Effector memory CD8-positive, alpha-beta T cell (primary cell): Measurements from ENCODE around the gene ZNFX1.
"Not testable (repeated sequence)": the region's sequence is repeated elsewhere in the genome, so short reads cannot be mapped to it uniquely, and the experiment has no call there.

Experiments used
- ATAC-seq: fragments of 150-1000 bp; cut with Tn5 transposase; replicated peaks from 2 replicates; pipeline ENCODE4 v1.10.0; 2021; ENCODE audit warnings: mild to moderate bottlenecking, moderate library complexity
- DNase-seq, 3 experiments: peaks; one replicate each; pipeline ENCODE4 v3.0.0; 2021
- H3K27ac Mint-ChIP-seq, 2 donors: one replicate each; pipeline ENCODE4 v1.8.0; 2022; ENCODE audit warnings: mild to moderate bottlenecking in 2 of 2, mixed read lengths in 2 of 2, moderate library complexity in 2 of 2
- H3K27me3 Mint-ChIP-seq, 2 donors: one replicate each; pipeline ENCODE4 v1.8.0; 2022; ENCODE audit warnings: mixed read lengths in 2 of 2
- H3K36me3 Mint-ChIP-seq: one replicate; pipeline ENCODE4 v1.8.0; 2022; ENCODE audit warnings: mild to moderate bottlenecking, moderate library complexity, mixed read lengths; ENCODE audit not compliant: insufficient read depth
- H3K4me1 Mint-ChIP-seq, 2 donors: one replicate each; pipeline ENCODE4 v1.8.0; 2022; ENCODE audit warnings: low read depth in 2 of 2, mixed read lengths in 2 of 2
- H3K4me3 Mint-ChIP-seq, 2 donors: one replicate each; pipeline ENCODE4 v1.8.0; 2022; ENCODE audit warnings: mild to moderate bottlenecking in 2 of 2, mixed read lengths in 2 of 2, moderate library complexity in 2 of 2
- H3K9me3 Mint-ChIP-seq, 2 donors: one replicate each; pipeline ENCODE4 v1.8.0; 2022; ENCODE audit warnings: mixed read lengths in 2 of 2

ZNFX1 gene

GRCh38 chr20:49310705-49311104 is 32.8 kb upstream of the ZNFX1 start:
- ATAC-seq (no peak), DNase-seq (no peak)
- Mint-ChIP-seq H3K4me3 (no peak overlapping the region), H3K36me3 (no peaks in the 10 kb centered on the region), H3K27ac (no peak overlapping the region), H3K4me1 (no peaks in the 10 kb centered on the region), H3K9me3 (no peaks in the 10 kb centered on the region), H3K27me3 (peaks cover 6 to 20% of the 10 kb centered on the region in 2 donors)

- Mint-ChIP-seq H3K36me3 (no peaks in the 10 kb centered on the region), H3K4me3 (no peak overlapping the region), H3K27me3 (peaks cover 6 to 20% of the 10 kb centered on the region in 2 donors), H3K4me1 (peaks cover 0 to 3% of the 10 kb centered on the region in 2 donors), H3K27ac (no peak overlapping the region), H3K9me3 (no peaks in the 10 kb centered on the region)
- DNase-seq (no peak), ATAC-seq (no peak)
Observed at GRCh38 chr20:49308875-49309274, 31.0 kb upstream of the ZNFX1 start.

DNA sequence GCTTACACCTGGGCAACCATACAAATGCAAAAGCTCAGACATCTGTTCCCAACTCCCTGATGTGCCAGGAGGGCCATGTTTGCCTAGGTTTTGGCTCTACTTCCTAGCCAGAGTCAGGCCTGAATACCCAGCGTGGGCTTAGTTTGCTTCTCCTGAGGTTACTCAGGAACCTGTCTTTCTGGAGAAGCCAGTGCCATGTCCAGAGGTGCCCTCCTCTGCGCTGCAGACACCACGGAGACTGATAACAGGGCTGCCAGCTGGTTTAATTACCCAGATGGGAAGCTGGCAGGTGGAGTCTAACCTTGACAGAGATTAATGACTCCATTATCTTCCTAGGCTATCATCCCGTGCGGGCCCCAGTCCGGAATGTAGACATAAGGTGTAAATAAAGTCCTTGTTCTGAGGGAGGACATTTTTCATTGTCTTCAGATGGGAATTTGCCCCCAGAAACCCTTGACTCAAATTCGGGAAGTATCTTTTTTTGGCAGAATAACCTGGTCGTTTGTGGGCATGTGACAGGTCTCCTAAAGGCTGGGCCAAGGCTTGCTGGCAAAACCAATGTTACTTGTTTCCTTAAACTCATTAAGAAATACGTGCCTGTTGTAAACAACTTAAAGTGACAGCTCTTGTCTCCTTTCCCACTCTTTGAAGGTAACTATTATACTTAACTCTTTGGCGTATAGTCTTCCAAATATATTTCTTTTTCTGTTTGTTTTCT is 29.2 kb upstream of the ZNFX1 start:
- Mint-ChIP-seq H3K4me1 (peaks cover 0 to 6% of the 10 kb centered on the region in 2 donors), H3K9me3 (no peaks in the 10 kb centered on the region), H3K27ac (no peak overlapping the region), H3K4me3 (no peak overlapping the region), H3K36me3 (no peaks in the 10 kb centered on the region), H3K27me3 (peaks cover 6 to 20% of the 10 kb centered on the region in 2 donors)
- ATAC-seq (no peak), DNase-seq (no peak)

- no peak overlapping the region for H3K4me3 Mint-ChIP-seq
- no peaks in the 10 kb centered on the region for H3K9me3 Mint-ChIP-seq
- H3K36me3 Mint-ChIP-seq = no peaks in the 10 kb centered on the region
- no peak for DNase-seq
- peaks cover 5 to 9% of the 10 kb centered on the region in 2 donors for H3K4me1 Mint-ChIP-seq
- ATAC-seq = no peak
- no peaks in the 10 kb centered on the region for H3K27me3 Mint-ChIP-seq
- H3K27ac Mint-ChIP-seq = no peak overlapping the region
Observed at GRCh38 chr20:49303065-49303552, 25.3 kb upstream of the ZNFX1 start.

DNA sequence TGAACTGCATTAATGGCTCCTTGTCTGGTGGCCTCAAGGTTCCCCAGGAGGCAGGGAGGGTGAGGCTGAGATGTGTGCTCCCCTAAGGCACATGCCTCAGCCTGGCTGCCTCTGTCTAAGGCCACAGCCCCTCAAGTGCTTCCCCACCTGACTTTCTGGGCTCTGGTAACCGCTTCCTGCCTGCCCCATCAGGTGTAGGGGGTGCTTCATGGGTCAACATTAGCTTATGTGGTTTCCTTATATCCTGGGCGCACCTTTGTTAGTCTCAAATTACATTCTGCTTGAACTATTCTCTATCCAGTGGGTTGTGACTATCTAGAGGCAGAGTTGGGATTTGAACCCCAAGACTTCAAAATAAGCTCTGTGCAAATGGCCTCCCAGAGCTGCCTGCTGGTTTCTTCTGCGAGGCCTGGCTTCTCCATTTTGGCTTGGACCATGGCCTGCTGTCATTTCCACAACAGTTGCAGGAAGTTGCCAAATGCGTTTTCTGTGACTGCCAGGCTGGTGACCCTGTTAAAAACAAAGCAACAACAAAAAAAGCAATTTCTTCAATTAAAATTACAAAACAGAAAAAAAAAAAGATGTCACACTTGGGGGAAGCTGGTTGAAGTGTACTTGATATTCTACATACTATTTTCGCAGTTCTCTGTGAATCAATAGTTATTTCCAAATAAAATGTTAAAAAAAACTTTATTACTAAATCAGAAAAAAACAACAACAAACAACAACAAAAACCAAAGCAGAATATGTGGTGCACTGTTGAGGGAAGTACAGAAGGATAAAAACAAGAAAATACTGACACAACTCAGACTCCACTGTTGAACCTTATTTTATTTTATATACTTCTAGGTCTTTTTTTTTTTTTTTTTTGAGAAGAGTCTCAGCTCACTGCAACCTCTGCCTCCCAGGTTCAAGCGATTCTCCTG is 20.0 kb upstream of the ZNFX1 start:
- Mint-ChIP-seq H3K27me3 (no peaks in the 10 kb centered on the region), H3K36me3 (no peaks in the 10 kb centered on the region), H3K9me3 (peaks cover 0 to 2% of the 10 kb centered on the region in 2 donors), H3K4me3 (peak overlapping the region; percentile 44 to 54), H3K27ac (peak overlapping the region; percentile 90 to 95), H3K4me1 (peaks cover 10 to 13% of the 10 kb centered on the region in 2 donors)
- ATAC-seq (peak; percentile 95), DNase-seq (no peak)

DNA sequence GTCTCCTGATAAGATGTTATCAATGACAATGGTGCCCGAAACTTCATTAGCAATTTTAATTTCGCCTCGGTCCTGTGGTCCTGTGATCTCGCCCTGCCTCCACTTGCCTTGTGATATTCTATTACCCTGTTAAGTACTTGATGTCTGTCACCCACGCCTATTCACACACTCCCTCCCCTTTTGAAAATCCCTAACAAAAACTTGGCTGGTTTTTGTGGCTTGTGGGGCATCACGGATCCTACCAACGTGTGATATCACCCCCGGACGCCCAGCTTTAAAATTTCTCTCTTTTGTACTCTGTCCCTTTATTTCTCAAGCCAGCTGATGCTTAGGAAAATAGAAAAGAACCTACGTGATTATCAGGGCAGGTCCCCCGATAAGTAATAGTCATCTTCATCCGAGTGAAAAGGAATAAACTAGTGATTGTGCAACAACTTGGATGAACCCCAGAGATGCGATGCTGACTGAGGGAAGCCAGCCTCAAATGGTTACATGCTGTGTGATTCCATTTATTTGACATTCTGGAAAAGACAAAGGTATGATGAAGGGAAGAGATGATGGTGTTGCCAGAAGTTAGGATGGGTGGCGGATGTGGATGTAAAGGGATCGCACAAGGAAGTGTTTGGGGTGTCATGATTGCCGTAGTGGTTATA is 16.3 kb upstream of the ZNFX1 start:
- peaks cover 14 to 19% of the 10 kb centered on the region in 2 donors for H3K4me1 Mint-ChIP-seq
- not testable (repeated sequence) for H3K27me3 Mint-ChIP-seq, ATAC-seq, H3K27ac Mint-ChIP-seq, H3K9me3 Mint-ChIP-seq, DNase-seq, H3K4me3 Mint-ChIP-seq
- peaks cover 28% of the 10 kb centered on the region for H3K36me3 Mint-ChIP-seq

GRCh38 chr20:49293122-49293521 is 15.3 kb upstream of the ZNFX1 start:
- Mint-ChIP-seq H3K4me1 (peaks cover 13 to 16% of the 10 kb centered on the region in 2 donors), H3K4me3 (no peak overlapping the region), H3K27me3 (no peaks in the 10 kb centered on the region), H3K27ac (no peak overlapping the region), H3K9me3 (peaks cover 0 to 5% of the 10 kb centered on the region in 2 donors), H3K36me3 (peaks cover 37% of the 10 kb centered on the region)
- no peak for ATAC-seq
- no peak for DNase-seq

- no peak overlapping the region for H3K27ac Mint-ChIP-seq
- H3K36me3 Mint-ChIP-seq = peaks cover 47% of the 10 kb centered on the region
- ATAC-seq = no peak
Observed at GRCh38 chr20:49292010-49292409, 14.2 kb upstream of the ZNFX1 start.

GRCh38 chr20:49291200-49291599 is 13.3 kb upstream of the ZNFX1 start:
- peaks cover 11 to 14% of the 10 kb centered on the region in 2 donors for H3K4me1 Mint-ChIP-seq
- H3K4me3 Mint-ChIP-seq = no peak overlapping the region
- peaks cover 55% of the 10 kb centered on the region for H3K36me3 Mint-ChIP-seq
- peaks cover 11 to 12% of the 10 kb centered on the region in 2 donors for H3K9me3 Mint-ChIP-seq
- H3K27me3 Mint-ChIP-seq = no peaks in the 10 kb centered on the region
- peak overlapping the region; percentile 67 to 83 for H3K27ac Mint-ChIP-seq
- no peak for DNase-seq
- ATAC-seq = no peak

More at GRCh38 chr20:49292010-49292409, 14.2 kb upstream of the ZNFX1 start:
- H3K27me3 Mint-ChIP-seq = no peaks in the 10 kb centered on the region
- no peak overlapping the region for H3K4me3 Mint-ChIP-seq
- DNase-seq = no peak
- peaks cover 4 to 8% of the 10 kb centered on the region in 2 donors for H3K9me3 Mint-ChIP-seq
- peaks cover 9 to 14% of the 10 kb centered on the region in 2 donors for H3K4me1 Mint-ChIP-seq

DNA sequence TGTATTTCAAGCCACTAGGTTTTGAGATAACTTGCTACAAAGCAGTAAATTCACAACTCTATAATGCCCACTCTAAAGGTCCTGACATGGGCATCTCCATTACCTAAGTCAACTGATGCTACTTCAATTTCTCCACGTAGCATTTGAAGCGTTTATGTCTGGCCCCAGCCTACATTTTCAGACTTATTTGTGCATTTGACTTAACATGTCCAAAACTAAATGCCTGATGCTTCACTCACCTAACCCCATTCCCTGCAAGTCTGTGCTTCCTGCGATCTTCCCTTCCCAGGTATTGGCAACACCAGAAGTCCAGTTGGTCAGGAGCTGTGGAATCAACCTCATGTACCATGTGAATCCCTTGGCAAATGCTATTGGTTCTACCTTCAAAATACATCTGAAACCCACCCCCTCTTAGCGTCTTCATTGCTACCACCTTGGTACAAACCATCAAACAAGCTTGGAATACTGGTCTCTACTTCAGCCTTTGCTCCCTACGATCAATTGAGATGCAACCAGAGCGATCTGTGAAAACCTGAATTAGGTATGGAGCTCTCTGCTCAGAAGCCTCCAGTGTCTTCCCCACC is 12.8 kb upstream of the ZNFX1 start:
- Mint-ChIP-seq H3K4me3 (no peak overlapping the region), H3K4me1 (peaks cover 14 to 17% of the 10 kb centered on the region in 2 donors), H3K36me3 (peaks cover 60% of the 10 kb centered on the region), H3K9me3 (peaks cover 11 to 17% of the 10 kb centered on the region in 2 donors), H3K27ac (peak overlapping the region; percentile 67 to 83), H3K27me3 (no peaks in the 10 kb centered on the region)
- no peak for ATAC-seq
- DNase-seq = no peak

DNA sequence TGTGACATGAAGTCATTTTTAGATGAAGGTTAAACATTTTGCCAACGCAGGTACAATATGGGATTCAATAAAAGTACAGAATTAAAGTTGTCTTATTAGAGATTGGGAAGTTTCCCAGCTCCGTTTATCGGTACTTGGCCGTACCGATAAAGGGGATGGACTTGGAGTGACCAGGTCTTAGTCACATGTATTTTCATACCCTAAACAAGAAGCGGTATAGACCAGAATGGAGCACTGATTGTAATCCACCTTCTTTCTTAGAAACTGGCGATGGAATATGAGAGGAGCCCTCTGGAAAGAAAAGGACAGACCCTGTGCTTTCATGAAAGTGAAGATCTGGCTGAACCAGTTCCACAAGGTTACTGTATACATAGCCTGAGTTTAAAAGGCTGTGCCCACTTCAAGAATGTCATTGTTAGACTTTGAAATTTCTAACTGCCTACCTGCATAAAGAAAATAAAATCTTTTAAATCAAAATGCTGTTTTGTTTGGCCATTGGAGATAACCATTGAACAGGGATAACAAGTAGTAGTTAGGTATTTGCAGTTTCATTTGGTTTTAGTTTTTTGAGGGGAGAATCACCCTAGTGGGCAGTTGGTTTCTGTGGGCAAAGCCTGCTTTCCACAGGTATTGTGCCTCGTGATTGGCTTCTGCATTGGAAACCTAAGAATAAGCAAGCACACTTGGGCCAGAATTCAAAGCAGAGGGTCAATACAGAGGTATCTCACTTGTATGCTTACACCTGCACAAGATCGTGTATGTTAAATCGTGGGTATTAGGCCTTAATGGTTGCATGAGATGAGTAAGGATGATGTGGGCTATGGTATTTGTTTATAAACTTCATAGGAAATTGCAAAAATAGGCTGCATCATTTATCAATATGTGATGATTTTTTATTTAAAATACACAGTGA is 11.2 kb upstream of the ZNFX1 start:
- no peaks in the 10 kb centered on the region for H3K27me3 Mint-ChIP-seq
- H3K4me1 Mint-ChIP-seq = peaks cover 25 to 31% of the 10 kb centered on the region in 2 donors
- H3K27ac Mint-ChIP-seq = no peak overlapping the region
- H3K9me3 Mint-ChIP-seq = peaks cover 11 to 25% of the 10 kb centered on the region in 2 donors
- ATAC-seq (no peak), DNase-seq (no peak)
- H3K4me3 Mint-ChIP-seq = no peak overlapping the region
- H3K36me3 Mint-ChIP-seq = peaks cover 77% of the 10 kb centered on the region

GRCh38 chr20:49288250-49288751 is 10.4 kb upstream of the ZNFX1 start:
- H3K9me3 Mint-ChIP-seq = peaks cover 11 to 32% of the 10 kb centered on the region in 2 donors
- peaks cover 84% of the 10 kb centered on the region for H3K36me3 Mint-ChIP-seq
- no peak overlapping the region for H3K4me3 Mint-ChIP-seq
- DNase-seq (no peak), ATAC-seq (no peak)
- H3K27ac Mint-ChIP-seq = no peak overlapping the region
- no peaks in the 10 kb centered on the region for H3K27me3 Mint-ChIP-seq
- peaks cover 32 to 38% of the 10 kb centered on the region in 2 donors for H3K4me1 Mint-ChIP-seq
